ENCODE data around the gene ENPP1. TPM values are rescaled to one million over a fixed set of nuclear protein-coding genes. Genes with fewer than 3 reads are reported as not detected.

Gene ENPP1
- total and polyA plus RNA-seq, 9 of the 15 experiments (the other 6 are each of a cell fraction or from before 2014, with no cell fraction given), result 0.03 to 0.56 (median 0.14) TPM

DNA sequence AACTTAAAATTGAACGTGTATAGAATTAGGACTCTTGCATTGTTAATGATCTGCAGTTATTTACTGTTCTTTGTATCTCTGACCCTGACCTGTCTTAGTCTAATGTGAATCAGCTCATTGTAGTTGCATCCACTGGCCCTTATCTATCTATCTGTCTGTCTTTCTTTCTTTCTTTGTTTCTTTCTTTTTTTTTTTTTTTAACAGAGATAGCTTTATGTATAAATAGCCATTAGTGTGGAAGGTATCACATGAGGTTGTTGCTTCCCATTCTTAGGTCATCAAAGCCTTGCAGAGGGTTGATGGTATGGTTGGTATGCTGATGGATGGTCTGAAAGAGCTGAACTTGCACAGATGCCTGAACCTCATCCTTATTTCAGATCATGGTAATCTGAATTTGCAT is 59.9 kb downstream of the ENPP1 start:
- no peak overlapping the region for H2AFZ ChIP-seq (ENCODE audit: low read depth, low read length)
- H3K9ac ChIP-seq (ENCODE audit: insufficient read depth in 1 of 2, low read depth in 2 of 2, low read length in 2 of 2), result no peak overlapping the region
- no peaks in the 10 kb centered on the region for H3K4me1 ChIP-seq (replicated peaks in 1 of 2; ENCODE audit: control insufficient read depth in 2 of 2, insufficient read depth in 2 of 2, low read length in 2 of 2)
- H3K4me3 ChIP-seq, result no peak overlapping the region
- no TSS peak for BruUV-seq (replicated peaks)
- H3K9me3 ChIP-seq (replicated peaks; ENCODE audit: control insufficient read depth, insufficient read depth, low read depth, low read length), result no peaks in the 10 kb centered on the region
- H3K27me3 ChIP-seq (ENCODE audit: control insufficient read depth in 2 of 2, insufficient read depth in 2 of 2, low read length in 2 of 2), result no peaks in the 10 kb centered on the region; a peak in 1 of 5 replicates
- no peak for TF ChIP-seq POLR3G (IDR thresholded peaks at IDR 0.05; ENCODE audit: extremely low read depth, insufficient read length, insufficient replicate concordance)
- H3K27ac ChIP-seq (ENCODE audit: extremely low read depth, low read depth, low read length), result no peak overlapping the region
- no peak overlapping the region for H3K4me2 ChIP-seq (ENCODE audit: insufficient read depth, low read length)
- CTCF ChIA-PET (ENCODE audit: low intra/inter-chr PET ratio), result no interaction called here
- intact Hi-C loops (cut with micrococcal nuclease) (no loop called here), in situ Hi-C loops (cut with MboI) (no loop called here)
- H3K36me3 ChIP-seq (ENCODE audit: control insufficient read depth, insufficient read depth, low read length), result no peaks in the 10 kb centered on the region
- POLR2A ChIA-PET, result interaction anchor here (0.6 kb wide), 1 partner anchor 305 kb away, joined by 3 read pairs; no protein-coding TSS in a partner anchor
- DNase-seq (ENCODE audit: extremely low read depth in 1 of 4, low spot score in 3 of 4), result no peak
- WGBS (ENCODE audit: insufficient coverage, low coverage, missing lambda C conversion rate), result 0% methylated on average over 1 of the region's 1 CpG
- no peaks in the 10 kb centered on the region for H3K9me1 ChIP-seq (ENCODE audit: control insufficient read depth, insufficient read depth, low read length)
- no peak for ATAC-seq
- H4K20me1 ChIP-seq (replicated peaks; ENCODE audit: control insufficient read depth, insufficient read depth, low read length), result no peaks in the 10 kb centered on the region
- no peak for FAIRE-seq
- no peaks in the 10 kb centered on the region for H3K79me2 ChIP-seq (ENCODE audit: control insufficient read depth, insufficient read depth, low read length)

DNA sequence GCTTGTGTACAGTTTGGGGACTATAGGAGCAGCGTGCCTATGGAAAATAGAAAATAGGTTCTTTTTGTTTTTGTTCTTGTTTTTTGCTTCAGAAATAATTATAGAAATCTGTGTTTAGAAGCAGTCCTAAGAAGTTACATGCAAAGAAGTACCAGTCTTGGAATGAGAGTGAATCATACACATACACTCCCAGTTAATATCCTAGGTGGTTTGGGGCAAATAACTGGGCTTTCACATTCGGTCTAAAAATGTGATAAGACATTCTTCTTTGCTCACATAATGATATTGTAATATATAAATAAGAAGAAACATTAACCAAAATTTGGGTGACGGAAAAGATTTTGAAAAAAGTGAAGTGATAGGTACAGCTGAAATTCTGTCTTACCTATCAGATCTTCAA is 61.0 kb downstream of the ENPP1 start:
- TF ChIP-seq ZHX1 (conservative IDR thresholded peaks at IDR 0.05; ENCODE audit: low read length) (no peak), PPARD (CRISPR knock-in tag; IDR thresholded peaks at IDR 0.05) (no peak), NONO (IDR thresholded peaks at IDR 0.05; ENCODE audit: low read depth in 2 of 2, low read length in 1 of 2) (no peak), ZNF133 (CRISPR knock-in tag; IDR thresholded peaks at IDR 0.05) (no peak), ZNF780A (CRISPR knock-in tag; IDR thresholded peaks at IDR 0.05) (no peak), SNIP1 (IDR thresholded peaks at IDR 0.05; ENCODE audit: low read depth) (no peak), NFRKB (IDR thresholded peaks at IDR 0.05; ENCODE audit: low read depth) (no peak), MED1 (CRISPR knock-in tag; IDR thresholded peaks at IDR 0.05; ENCODE audit: borderline replicate concordance) (no peak)
- ATAC-seq, result no peak
- Histone ChIP-seq H3K79me2 (ENCODE audit: control insufficient read depth, insufficient read depth, low read length) (no peaks in the 10 kb centered on the region), H3K4me2 (ENCODE audit: insufficient read depth, low read length) (no peak overlapping the region), H3K4me3 (no peak overlapping the region), H3K4me1 (replicated peaks in 1 of 2; ENCODE audit: control insufficient read depth in 2 of 2, insufficient read depth in 2 of 2, low read length in 2 of 2) (no peaks in the 10 kb centered on the region), H3K9me1 (ENCODE audit: control insufficient read depth, insufficient read depth, low read length) (no peaks in the 10 kb centered on the region), H4K20me1 (replicated peaks; ENCODE audit: control insufficient read depth, insufficient read depth, low read length) (no peaks in the 10 kb centered on the region), H3K27ac (ENCODE audit: extremely low read depth, low read depth, low read length) (no peak overlapping the region), H3K27me3 (ENCODE audit: control insufficient read depth in 2 of 2, insufficient read depth in 2 of 2, low read length in 2 of 2) (no peaks in the 10 kb centered on the region; a peak in 1 of 5 replicates), H3K36me3 (ENCODE audit: control insufficient read depth, insufficient read depth, low read length) (no peaks in the 10 kb centered on the region), H3K9ac (ENCODE audit: insufficient read depth in 1 of 2, low read depth in 2 of 2, low read length in 2 of 2) (no peak overlapping the region), H3K9me3 (replicated peaks; ENCODE audit: control insufficient read depth, insufficient read depth, low read depth, low read length) (no peaks in the 10 kb centered on the region), H2AFZ (ENCODE audit: low read depth, low read length) (no peak overlapping the region)
- in situ Hi-C loops (cut with MboI) (no loop called here), intact Hi-C loops (cut with micrococcal nuclease) (no loop called here)
- no peak for DNase-seq (ENCODE audit: extremely low read depth in 1 of 4, low spot score in 3 of 4)
- CTCF ChIA-PET (ENCODE audit: low intra/inter-chr PET ratio), result no interaction called here
- no TSS peak for BruUV-seq (replicated peaks)
- POLR2A ChIA-PET, result no interaction called here
- 0% methylated on average over 3 of the region's 3 CpGs for whole genome bisulfite sequencing (ENCODE audit: insufficient coverage, low coverage, missing lambda C conversion rate)
- no peak for FAIRE-seq

Measured in K562 (cell line).